NCI-H1417 (cell line): ENCODE measurements around the gene HS6ST3.
"Not testable (repeated sequence)": the region's sequence is repeated elsewhere in the genome, so short reads cannot be mapped to it uniquely, and the experiment has no call there.

ENCODE experiments used
- DNase-seq, 3 experiments: peaks; one replicate each; lab custom pipeline; 2025; lab: John Stamatoyannopoulos, UW

HS6ST3 gene

DNA sequence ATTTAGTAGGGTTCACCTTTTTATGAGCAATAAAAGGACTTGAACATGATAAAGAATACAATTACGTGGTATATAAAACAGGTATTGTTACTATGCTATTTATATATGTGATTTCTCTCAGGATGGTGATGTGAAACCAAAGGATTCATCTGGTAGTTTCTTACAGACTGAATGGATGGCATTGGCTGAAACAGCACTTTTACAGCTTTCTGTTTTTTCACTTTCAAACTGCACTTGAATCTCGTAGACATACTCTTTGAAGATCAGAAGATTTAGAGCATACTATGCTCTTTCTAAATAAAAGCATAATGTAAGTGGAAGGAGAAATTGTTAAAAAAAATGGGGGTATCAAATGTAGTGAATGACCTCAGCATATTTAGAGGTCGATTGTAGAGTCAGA lies 354.8 kb downstream of the HS6ST3 start:
- no peak for DNase-seq

DNA sequence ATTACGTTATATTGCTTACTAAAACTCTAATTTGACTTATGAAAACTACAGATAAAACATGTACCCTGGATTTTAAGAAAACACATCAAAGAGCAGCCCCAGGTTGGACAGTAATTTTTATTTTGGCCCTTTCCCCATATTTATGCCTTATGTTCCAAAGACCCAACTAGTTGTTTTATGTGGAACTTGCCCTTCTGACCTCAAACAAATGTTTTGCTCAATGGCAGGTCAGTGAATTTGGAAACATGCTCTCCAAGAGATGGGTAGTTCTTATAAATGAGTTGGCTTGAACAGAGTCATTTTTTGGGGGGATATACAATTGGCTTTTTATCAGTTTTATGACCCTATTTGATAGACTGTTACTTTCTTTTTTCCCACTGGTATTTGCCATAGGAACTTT lies 360.0 kb downstream of the HS6ST3 start:
- DNase-seq, result no peak

DNA sequence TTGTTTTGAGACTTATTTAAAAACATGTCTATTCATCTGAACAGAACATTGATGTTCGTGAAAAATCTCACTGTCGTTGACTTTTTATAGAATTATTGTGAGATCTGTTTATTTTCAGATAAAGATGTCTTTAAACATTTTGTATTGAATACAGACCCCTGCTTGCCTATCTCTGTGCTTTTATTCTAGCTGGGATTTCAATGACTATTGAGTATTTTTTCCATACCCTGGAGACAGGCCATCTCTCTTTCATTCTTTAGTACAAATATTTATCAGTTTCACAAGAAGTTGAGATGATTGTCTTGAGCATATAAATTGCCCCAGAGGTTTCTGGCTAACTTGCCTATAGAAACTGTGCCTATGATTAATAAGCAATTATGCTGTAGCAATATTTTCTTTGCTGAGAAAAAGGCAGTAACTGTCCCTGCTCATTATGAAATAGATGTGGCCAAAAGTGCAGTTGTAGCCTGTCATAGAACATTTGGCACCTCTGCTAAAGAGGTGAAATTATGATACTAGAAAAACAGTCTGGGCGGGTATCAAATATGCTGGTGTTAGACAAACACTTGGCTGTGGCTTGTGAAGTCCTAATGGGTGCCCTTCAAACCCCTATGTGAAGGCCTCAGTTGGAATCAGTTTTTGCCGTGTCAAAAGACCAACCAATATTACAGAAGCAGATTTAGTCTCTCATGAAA lies 360.6 kb downstream of the HS6ST3 start:
- no peak for DNase-seq

DNA sequence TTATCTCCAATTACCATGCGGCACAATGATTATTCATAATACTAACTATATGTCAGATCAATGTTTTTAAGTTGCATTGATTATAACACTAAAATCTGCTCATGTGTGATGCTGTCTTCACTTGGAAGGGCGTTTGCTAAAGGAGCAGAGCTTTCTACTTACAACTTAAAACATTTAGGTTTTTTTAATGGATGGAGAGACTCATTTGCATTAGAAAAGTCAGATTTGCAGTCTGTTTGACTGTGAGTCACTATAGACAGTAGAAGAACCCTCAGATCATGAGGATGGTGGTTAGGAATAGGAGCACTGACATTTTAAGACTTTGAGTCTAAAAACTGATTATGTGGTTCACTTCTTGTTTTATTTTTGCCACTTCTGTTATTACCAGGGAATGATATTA lies 364.6 kb downstream of the HS6ST3 start:
- DNase-seq, result no peak

DNA sequence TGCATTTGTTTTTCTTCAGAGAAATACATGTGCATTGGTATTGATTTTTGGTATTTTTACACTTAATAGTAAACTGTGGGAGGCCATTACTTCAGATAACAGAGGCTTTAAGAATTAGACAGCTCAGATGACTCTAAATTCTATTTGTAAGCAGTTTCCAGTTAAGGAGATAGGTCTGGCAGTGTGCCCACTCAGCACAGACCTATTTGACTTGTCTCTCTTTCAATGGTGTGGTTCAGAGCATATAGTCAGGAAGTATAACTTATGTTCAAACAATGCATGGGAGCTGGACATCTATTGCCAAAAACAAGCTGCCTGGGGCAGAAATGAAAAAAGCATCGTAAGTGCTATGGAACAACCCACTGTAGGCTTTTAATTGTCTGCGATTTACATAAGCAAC lies 370.7 kb downstream of the HS6ST3 start:
- DNase-seq, result peak in 2 of 3 experiments; percentile 52 to 86

DNA sequence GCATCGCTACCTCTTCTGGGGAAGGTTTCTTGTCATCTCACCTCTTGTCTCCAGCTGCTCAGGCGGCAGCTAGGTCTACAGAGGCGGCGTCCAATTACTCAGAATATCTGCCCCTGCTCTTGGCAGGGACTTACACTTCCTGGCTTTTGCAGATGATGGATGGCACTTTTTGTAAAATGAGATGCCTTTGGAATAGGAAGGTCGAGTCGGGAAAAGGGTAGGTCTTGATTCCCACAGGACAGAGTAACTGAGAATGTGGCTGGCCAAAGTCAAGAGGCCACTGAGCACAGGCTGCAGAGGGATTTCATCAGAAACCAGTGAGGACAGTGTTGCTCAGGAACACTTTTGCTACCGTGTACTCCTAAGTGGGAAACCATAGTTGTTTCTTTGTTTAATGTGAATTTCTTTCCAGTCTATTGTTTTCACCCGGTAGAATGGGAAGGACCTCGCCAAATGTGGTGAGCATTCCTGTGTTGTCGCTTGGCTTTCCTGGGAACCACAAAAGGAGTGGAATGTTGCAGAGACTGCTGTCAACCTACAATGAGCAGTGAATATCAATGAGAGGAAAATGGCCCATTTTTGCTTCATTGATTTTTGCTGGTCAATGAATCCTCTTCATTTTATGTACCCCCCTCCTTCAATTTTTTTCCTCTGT lies 383.7 kb downstream of the HS6ST3 start:
- peak in 1 of 3 experiments; percentile 87 for DNase-seq

DNA sequence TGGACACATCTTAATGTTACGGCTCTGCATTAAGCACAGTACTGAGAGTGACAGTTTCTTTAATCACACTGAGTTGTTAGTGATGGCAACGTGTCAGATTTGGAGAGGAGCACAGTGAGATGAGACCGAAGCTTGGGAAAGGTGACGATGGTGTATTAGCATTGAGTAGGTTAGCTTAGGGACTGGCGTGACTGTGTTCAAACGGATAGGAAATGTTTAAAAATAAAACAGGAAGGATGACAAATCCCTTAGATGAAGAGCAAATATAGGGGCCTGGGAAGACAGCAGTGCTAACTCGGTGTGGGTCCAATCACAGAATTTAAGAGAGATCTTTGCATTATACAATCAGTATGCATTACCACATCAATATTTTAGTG lies 384.3 kb downstream of the HS6ST3 start:
- no peak for DNase-seq

DNA sequence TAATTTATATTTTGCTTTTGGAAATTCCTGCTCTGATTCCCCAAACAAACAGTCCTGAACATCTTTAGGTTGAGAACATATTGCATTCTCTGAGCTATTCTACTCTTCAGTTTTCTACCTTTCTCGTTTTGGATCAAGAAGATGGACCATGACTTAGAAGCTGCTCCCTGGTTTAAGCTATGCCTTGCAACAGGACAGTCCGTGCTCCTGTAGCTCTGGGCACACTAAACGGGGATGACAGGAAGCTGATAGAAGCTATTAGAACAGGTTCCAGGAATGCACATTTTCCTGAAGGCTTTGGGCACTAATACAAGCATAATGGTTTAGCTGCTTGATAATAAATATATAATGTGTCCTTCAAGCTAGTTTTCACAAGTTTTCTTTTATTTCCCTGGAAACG lies 385.2 kb downstream of the HS6ST3 start:
- DNase-seq, result no peak

DNA sequence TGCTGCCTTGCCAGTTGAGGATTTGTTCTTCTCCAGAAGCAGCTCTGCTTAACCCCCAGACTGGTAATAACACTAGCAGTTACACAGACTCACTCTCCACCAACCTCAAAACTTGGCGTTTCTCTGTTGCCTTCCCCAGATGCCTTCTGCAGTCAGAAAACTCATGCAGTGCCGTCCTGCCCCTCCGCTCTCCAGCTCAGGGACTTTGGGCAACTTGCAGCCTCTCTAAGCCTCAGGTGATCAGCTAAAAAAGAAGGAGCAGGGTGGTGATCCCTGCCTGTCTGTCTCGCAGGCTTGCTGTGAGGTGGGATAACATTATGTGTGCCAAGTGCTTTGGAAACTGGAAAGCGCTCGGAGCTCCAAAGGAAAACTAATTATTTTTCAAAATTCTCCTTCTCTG lies 391.6 kb downstream of the HS6ST3 start:
- no peak for DNase-seq

DNA sequence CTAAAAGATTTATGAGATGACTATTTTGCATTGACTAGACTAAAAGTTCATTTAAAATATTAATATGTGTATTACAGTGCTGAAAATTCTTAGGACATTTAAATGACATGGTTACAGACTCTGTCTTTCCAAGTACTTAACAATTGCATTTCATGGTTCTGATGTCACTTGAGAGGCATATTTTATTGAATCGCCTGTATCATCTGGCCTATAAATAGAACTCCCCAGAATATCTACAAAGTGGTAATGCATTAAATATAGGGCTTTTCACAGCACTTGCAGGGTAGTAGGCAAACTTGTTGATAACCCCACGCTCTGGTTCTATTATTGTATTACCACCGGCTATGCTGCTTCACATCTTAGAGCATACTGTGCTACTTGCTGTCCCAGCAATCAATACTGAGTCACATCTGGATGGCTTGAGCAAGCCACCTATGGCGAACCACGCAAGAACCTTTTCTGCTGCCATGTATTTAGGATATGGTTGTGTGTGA lies 400.6 kb downstream of the HS6ST3 start:
- peak in 1 of 3 experiments; percentile 60 for DNase-seq

DNA sequence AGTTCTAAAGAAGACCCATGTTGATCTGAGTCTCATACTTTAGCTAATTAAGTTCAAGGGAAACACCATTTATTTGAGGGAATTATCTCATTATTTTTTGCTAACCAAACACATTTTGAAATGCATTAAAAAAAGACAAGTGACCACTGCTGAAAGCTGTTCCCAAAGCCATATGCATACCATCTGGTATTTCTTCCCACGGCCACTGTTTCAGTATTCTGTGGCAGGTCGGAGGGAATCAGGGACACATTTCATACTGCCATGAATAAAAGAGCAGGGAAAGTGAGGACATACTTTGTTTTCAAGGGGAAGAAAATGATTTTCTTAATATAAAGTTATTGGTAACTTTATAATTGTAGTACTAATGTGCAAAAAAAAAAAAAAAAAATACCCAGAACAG lies 401.2 kb downstream of the HS6ST3 start:
- no peak for DNase-seq

DNA sequence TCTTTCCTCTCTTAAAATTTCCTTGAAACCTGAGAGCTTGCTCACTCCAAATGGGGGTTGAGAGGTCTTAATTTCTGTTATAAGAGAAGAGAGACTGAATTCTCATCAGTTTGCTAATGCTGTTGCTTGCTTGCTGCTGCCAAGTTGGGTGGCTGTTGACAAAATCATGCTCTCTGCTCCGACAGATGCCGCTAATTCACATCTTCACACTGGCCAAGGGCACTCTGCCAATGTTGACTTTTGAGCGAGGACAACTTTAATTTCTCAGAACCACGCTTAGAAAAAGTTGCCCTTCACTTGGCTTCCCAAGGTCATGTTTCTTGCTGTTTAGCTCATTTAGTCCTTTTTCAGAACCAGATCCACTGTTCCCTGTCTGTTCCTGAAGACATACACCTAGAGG lies 402.9 kb downstream of the HS6ST3 start:
- DNase-seq, result peak in 1 of 3 experiments; percentile 15

DNA sequence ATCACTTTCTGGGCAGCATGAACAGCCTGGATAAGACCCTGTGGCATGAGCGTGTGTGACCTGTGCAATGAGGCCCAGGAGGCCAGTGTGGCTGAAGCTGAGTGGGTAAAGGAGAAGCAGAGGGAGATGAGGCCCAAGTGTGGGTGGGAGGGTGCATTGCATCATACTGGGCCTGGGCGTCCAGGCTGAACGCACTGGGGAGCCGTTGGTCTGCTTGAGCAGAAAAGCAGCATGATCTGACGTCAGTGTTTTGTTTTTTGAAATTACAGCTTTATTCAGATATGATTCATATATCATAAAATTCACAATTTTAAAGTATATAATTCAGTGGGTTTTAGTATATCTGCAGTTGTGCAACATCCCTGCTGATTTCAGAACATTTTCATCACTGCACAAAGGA lies 409.7 kb downstream of the HS6ST3 start:
- DNase-seq, result no peak

DNA sequence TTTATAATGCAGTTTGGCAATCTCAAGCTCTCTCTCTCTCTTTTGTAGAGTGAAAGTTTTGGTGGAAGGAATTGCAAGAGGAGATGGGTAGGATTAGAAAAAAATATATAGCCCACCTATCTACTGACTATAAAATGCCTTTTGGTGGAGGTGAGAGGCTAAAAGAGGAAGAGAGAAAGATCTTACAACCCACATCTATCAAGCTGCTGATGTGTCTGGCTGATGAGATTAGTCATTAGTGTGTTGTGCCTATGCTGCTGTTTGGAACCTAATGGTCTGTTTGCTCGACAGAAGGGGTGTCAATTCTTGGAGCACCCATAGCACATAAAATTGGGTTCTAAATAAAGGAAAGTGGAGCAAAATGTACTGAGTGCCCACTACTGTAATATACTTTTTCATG lies 411.0 kb downstream of the HS6ST3 start:
- no peak for DNase-seq

DNA sequence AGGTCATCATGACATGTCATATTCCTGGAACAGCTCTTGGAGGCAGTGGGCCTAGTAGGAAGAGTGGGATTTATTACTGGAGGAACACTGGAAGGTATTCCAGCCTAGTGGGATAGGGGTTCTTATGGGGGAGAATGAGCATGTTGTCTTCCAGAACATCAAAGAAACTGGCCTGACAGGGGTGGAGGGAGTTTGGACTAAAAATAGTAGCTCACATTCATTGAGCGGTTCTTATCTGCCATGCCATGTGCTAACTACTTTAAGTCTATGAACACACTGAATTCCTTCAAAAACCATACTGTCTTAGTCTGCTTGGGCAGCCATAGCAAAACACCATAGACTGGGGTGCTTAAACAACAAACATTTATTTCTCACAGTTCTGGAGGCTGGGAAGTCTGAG lies 413.6 kb downstream of the HS6ST3 start:
- no peak for DNase-seq

DNA sequence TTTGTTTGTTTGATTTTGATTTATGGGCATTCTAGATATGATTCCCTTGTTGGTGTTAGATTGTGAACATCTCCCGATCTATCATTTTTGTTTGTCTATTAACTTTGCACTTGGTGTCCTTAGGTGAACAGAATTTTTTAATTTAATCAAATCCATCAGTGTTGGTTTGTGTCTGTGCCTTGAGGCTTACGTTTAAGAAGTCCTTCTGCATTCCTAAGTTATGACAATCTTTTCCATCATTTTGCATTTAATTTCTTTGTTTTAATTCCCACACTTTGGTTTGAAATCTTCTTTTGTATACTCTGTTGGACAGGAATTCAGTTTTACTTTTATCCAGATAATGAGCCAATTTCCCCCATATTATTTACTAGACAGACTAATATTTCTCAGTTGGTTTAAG lies 421.7 kb downstream of the HS6ST3 start:
- DNase-seq, result no peak

DNA sequence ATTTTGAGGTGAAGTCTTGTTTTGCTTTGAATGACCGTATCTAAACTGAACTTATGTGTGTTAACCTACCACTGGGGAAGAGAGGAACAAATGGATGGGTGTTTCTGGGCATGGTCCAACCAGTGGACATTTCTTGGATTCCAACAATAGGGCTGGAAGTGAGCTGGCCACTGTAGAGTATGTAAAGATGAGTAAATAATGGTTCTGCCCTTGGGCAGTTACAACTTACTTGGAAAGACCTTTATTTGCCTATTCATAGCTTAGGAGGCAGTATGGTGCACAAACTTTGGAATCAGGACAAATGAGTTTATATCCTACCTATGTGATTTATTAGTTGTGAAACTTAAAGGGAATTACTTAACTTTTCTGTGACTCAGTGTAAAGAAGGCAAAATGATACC lies 429.5 kb downstream of the HS6ST3 start:
- DNase-seq, result no peak

DNA sequence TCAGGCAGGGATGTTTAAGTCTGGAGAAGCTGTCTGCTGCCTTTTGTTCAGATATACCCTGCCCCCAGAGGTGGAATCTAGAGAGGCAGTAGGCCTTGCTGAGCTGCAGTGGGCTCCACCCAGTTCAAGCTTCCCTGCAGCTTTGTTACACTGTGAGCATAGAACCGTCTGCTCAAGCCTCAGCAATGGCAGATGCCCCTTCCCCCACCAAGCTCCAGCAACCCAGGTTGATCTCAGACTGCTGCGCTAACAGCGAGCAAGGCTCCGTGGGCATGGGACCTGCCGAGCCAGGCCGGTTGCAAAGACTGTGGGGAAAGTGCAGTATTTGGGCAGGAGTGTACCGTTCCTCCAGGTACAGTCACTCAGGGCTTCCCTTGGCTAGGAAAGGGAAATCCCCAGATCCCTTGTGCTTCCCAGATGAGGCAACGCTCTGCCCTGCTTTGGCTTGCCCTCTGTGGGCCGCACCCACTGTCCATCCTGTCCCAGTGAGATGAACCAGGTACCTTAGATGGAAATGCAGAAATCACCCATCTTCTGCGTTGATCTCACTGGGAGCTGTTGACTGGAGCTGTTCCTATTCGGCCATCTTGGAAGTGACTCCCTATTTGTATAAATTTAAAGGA lies 434.6 kb downstream of the HS6ST3 start:
- not testable (repeated sequence) for DNase-seq

DNA sequence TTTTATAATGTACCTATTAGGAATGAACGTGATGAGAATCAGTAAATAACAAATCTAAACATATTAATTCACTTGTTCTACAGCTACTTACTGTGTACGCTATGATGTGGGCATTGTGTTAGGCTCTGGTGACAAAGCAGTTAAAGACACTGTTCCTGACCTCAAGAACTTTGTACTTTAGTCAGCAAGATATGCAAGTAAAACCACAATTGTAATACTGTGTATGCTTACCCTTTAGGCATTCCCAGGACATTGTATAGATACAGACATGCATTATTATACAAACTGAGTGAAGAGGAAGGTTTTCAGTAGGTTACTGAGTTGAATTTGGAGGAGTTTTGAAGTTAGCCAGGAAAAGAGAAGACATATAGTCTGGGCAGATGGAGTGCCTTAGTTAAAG lies 435.8 kb downstream of the HS6ST3 start:
- no peak for DNase-seq

DNA sequence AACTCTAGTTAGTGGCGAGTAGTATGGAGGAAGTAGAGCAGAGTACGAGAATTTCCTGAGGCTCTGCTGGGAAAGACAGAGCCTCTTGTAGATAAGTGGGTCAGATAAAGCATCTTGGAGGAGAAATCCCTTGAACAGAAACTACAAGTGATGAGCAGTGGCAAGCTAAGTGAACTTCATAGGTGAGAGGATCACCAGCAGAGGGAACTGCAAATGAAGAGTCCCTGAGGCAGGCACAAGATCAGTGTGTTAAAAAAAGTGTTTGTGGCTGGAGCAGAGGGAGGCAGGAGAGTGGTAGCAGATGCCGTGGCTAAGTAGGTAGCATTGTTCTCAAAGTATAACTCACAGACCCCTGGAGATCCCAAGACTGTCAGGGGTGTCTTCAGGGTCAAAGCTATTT lies 437.6 kb downstream of the HS6ST3 start:
- DNase-seq, result no peak

DNA sequence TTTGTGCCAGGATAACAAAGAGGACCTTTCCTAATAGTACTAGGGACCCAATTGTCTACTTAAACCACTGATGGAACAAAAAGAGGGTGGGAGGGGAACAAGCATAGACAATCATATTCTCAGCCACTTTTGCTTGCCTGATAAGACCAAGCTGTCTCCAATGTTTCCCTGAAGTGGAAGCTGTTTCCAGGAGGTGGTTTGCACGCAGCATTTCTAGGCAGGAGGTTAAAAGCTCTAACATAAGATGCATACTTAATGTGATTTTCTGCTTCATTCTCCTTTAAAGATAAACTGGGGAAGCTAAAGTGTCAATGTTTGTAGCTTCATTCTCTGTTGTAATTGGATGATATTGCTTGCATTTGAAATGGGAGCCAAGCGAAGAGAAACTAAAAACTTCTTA lies 442.9 kb downstream of the HS6ST3 start:
- DNase-seq, result no peak

DNA sequence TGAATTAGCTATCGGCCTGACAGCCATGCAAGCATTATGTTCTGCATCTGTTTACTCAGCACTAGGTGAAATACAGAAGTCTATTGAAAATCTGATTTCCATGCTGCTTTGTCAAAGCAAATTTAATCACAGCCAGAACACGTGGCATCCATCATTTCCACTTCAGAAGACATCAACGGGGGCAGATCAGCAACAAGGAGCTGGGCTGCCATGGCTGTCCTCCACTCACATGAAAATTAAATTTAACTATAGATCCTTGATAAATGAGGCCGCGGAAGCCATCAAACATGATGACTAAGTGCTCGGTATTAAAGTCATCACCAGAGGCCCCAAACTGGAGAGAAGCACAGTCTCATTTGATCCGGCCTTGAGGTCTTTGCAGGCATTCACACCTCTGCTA lies 443.5 kb downstream of the HS6ST3 start:
- DNase-seq, result peak in 1 of 3 experiments; percentile 50

DNA sequence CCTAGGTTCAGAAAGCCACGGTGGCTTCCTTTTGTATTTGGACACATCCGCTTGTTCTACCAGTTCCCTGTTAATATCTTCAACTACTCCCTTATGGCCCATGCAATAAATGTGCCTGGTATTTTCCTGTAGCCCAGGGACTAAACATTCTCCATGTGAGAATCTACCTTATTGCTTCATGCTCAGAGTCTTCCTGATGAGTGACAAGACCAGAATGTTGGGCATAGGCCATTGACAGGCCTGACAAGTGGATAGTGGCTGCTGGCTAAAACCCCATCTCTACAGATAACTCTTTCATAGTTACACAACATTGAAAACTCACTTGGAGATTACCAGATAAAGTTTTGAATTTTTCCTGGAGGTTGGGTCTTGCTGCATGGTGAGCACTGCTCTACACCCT lies 449.9 kb downstream of the HS6ST3 start:
- DNase-seq, result no peak
